Measurements from ENCODE around the gene PHLDA1. TPM values are rescaled to one million over a fixed set of nuclear protein-coding genes. Genes with fewer than 3 reads are reported as not detected.

PHLDA1 gene
- total and polyA plus RNA-seq, 2 of the 13 experiments (the other 11 are each of a cell fraction or from before 2014, with no cell fraction given): 33.8 to 41.0 TPM

GRCh38 chr12:76031414-76032042 is at the start of gene PHLDA1 (continued):
- TF ChIP-seq, protein P1, sequence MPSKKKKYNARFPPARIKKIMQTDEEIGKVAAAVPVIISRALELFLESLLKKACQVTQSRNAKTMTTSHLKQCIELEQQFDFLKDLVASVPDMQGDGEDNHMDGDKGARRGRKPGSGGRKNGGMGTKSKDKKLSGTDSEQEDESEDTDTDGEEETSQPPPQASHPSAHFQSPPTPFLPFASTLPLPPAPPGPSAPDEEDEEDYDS (CRISPR knock-in tag; IDR thresholded peaks at IDR 0.05): peak; percentile 99
- TF ChIP-seq HDAC2 (CRISPR knock-in tag; IDR thresholded peaks at IDR 0.05) (peak; percentile 58; the same call in 1 of the 2 replicates), IKZF1 (IDR thresholded peaks at IDR 0.05) (no peak), SRF (IDR thresholded peaks at IDR 0.05; ENCODE audit: low read depth, low read length) (no peak), MAFK (conservative IDR thresholded peaks at IDR 0.05 in 1 of 2, IDR thresholded peaks at IDR 0.05 in 1 of 2; ENCODE audit: low read length in 2 of 2) (no peak), XRCC5 (optimal IDR thresholded peaks at IDR 0.05; ENCODE audit: low read length) (no peak), PPARG (CRISPR knock-in tag; conservative IDR thresholded peaks at IDR 0.05) (0 out of 2 replicates have a peak, but pooled peaks have one; percentile 33), TBL1XR1 (IDR thresholded peaks at IDR 0.05; ENCODE audit: borderline replicate concordance, low read length, partially characterized antibody) (peak; percentile 49), HNRNPUL1 (IDR thresholded peaks at IDR 0.05; ENCODE audit: low read depth, low read length) (peak; percentile 75; the same call in 1 of the 2 replicates), ZFP36L2 (CRISPR knock-in tag; IDR thresholded peaks at IDR 0.05) (0 out of 2 replicates have a peak, but pooled peaks have one; percentile 26), CREB1 (IDR thresholded peaks at IDR 0.05) (no peak), CREB1 (CRISPR knock-in tag; IDR thresholded peaks at IDR 0.05) (no peak), CREM (IDR thresholded peaks at IDR 0.05) (no peak), CREM (CRISPR knock-in tag; IDR thresholded peaks at IDR 0.05) (no peak), RNF2 (conservative IDR thresholded peaks at IDR 0.05; ENCODE audit: low read depth) (no peak), EP300 (IDR thresholded peaks at IDR 0.05; ENCODE audit: low read depth in 2 of 2, low read length in 2 of 2) (no peak; a peak in 1 of 4 replicates), EP300 (CRISPR knock-in tag; IDR thresholded peaks at IDR 0.05; ENCODE audit: borderline replicate concordance) (peak; percentile 60), THAP7 (CRISPR knock-in tag; IDR thresholded peaks at IDR 0.05) (no peak), CBX2 (IDR thresholded peaks at IDR 0.05; ENCODE audit: low read depth, low read length) (no peak), CBX2 (CRISPR knock-in tag; IDR thresholded peaks at IDR 0.05; ENCODE audit: low read depth) (no peak), ZNF616 (CRISPR knock-in tag; IDR thresholded peaks at IDR 0.05; ENCODE audit: low read depth) (no peak; the same call in 1 of the 2 replicates), ZNF644 (CRISPR knock-in tag; IDR thresholded peaks at IDR 0.05; ENCODE audit: low read depth) (no peak), ZNF784 (CRISPR knock-in tag; IDR thresholded peaks at IDR 0.05; ENCODE audit: borderline replicate concordance) (no peak; the same call in 1 of the 2 replicates), TARDBP (CRISPR knock-in tag; IDR thresholded peaks at IDR 0.05) (peak; percentile 86)
- TF ChIP-seq, protein P2, sequence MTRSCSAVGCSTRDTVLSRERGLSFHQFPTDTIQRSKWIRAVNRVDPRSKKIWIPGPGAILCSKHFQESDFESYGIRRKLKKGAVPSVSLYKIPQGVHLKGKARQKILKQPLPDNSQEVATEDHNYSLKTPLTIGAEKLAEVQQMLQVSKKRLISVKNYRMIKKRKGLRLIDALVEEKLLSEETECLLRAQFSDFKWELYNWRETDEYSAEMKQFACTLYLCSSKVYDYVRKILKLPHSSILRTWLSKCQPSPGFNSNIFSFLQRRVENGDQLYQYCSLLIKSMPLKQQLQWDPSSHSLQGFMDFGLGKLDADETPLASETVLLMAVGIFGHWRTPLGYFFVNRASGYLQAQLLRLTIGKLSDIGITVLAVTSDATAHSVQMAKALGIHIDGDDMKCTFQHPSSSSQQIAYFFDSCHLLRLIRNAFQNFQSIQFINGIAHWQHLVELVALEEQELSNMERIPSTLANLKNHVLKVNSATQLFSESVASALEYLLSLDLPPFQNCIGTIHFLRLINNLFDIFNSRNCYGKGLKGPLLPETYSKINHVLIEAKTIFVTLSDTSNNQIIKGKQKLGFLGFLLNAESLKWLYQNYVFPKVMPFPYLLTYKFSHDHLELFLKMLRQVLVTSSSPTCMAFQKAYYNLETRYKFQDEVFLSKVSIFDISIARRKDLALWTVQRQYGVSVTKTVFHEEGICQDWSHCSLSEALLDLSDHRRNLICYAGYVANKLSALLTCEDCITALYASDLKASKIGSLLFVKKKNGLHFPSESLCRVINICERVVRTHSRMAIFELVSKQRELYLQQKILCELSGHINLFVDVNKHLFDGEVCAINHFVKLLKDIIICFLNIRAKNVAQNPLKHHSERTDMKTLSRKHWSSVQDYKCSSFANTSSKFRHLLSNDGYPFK (CRISPR knock-in tag; IDR thresholded peaks at IDR 0.05; ENCODE audit: borderline replicate concordance): peak; percentile 40; the same call in 1 of the 2 replicates
- TF ChIP-seq, protein P3, sequence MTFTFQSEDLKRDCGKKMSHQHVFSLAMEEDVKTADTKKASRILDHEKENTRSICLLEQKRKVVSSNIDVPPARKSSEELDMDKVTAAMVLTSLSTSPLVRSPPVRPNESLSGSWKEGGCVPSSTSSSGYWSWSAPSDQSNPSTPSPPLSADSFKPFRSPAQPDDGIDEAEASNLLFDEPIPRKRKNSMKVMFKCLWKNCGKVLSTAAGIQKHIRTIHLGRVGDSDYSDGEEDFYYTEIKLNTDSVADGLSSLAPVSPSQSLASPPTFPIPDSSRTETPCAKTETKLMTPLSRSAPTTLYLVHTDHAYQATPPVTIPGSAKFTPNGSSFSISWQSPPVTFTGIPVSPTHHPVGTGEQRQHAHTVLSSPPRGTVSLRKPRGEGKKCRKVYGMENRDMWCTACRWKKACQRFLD (CRISPR knock-in tag; IDR thresholded peaks at IDR 0.05; ENCODE audit: borderline replicate concordance): peak; percentile 75
